Esophagus muscularis mucosa (tissue), 4 donors: ENCODE measurements around the gene MRPL14.

Experiments
- CTCF ChIP-seq, 3 experiments: fragments of 200-600 bp in 2 of 3; fragments of 450-650 bp in 1 of 3; sonication (generic) in 2 of 3; IDR thresholded peaks; one replicate each; pipeline ENCODE4 v1.5.1; 2017 to 2019; ENCODE audit warnings: antibody characterized with exemption in 3 of 3, mild to moderate bottlenecking in 2 of 3, moderate library complexity in 1 of 3
- EP300 ChIP-seq: sonication (generic); formaldehyde crosslinking; IDR thresholded peaks from one replicate; pipeline ENCODE4 v1.6.1; 2017; ENCODE audit warnings: antibody characterized with exemption
- POLR2A ChIP-seq: fragments of 450-650 bp; IDR thresholded peaks from one replicate; pipeline ENCODE4 v1.6.1; 2017; ENCODE audit warnings: antibody characterized with exemption, moderate library complexity, mild to moderate bottlenecking, low read depth

DNA sequence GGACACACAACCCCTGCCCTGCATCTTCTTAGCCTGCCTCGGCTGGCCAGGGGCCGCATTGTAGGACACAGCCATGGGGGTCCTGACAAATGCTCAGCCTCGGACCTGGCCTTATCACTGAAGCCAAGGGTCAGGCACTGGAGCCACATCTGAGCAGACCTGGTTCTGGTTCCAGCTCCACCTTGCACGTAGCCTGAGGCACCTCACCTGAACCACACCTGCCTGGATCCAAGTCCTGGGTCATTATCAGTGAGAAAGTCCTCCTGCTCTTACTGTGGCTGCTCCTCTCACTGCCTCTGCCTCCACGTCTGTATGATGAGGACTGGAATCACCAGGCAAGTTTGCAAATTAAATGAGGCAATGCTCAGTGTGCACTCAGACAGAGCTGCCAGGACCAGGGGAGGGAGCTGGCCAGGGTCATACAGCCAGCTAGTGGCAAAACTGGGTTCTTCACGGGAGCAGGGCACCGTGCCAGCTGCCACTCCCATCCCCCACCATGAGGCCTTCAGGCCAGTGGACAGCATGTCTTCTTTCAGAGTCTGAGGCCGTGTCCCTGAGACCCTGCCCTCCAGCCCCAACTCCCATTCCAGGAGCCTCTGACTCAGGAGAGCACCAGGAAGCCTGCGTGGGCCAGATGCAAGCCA, 40.2 kb downstream of the MRPL14 start:
- TF ChIP-seq CTCF (IDR thresholded peaks at IDR 0.05) (no peak), EP300 (no peak), POLR2A (no peak)
